GM12878 (cell line): ENCODE measurements around the gene SCAF8. TPM values are rescaled to one million over a fixed set of nuclear protein-coding genes. Genes with fewer than 3 reads are reported as not detected.

Experiments
- ATAC-seq: fragments of 200-7000 bp; cut with Tn5 transposase; 3 replicates; pipeline ENCODE4 v1.9.1; 2020; ENCODE audit warnings: mild to moderate bottlenecking, moderate library complexity
- BruUV-seq: library from RNA; stranded (reverse); fragments of 400-500 nt; replicated peaks from 2 replicates; lab custom pipeline; 2021; lab: Mats Ljungman, UMichigan
- CTCF ChIA-PET: fragments of 300-600 bp; sonication (Branson Sonifier 250); formaldehyde crosslinking; extraction: SDS; loops from one replicate; lab custom pipeline; 2021; ENCODE audit warnings: inconsistent platforms; lab: Yijun Ruan, JAX
- POLR2A ChIA-PET: fragments of 350-600 bp; formaldehyde crosslinking; extraction: SDS; loops from one replicate; lab custom pipeline; 2021; ENCODE audit warnings: inconsistent platforms; lab: Charles Lee
- RAD21 ChIA-PET: fragments of 300-600 bp; sonication (Branson Sonifier 250); formaldehyde crosslinking; loops from one replicate; lab custom pipeline; 2023; ENCODE audit warnings: antibody characterized with exemption; ENCODE audit not compliant: unreplicated experiment; lab: Charles Lee
- SMC1A ChIA-PET: fragments of 300-600 bp; sonication (Branson Sonifier 250); formaldehyde crosslinking; loops from one replicate; lab custom pipeline; 2023; ENCODE audit not compliant: unreplicated experiment, uncharacterized antibody; lab: Charles Lee
- DNase-seq: peaks from one replicate; pipeline ENCODE4 v3.0.0-alpha.2; 2011; ENCODE audit warnings: low read depth, low spot score
- FAIRE-seq: peaks from 3 replicates; lab custom pipeline; 2011; peaks lifted over from hg19 to GRCh38; lab: Jason Lieb, UNC
- H2AFZ ChIP-seq: 2 replicates; pipeline ENCODE4 v1.6.0; 2011; ENCODE audit warnings: low read depth, low read length, control low read depth; ENCODE audit not compliant: control insufficient read depth
- H3K27ac ChIP-seq: 2 replicates; pipeline ENCODE4 v1.5.1; 2011; ENCODE audit warnings: control low read depth; ENCODE audit not compliant: control insufficient read depth, insufficient read depth
- H3K27me3 ChIP-seq, 2 experiments: replicated peaks in 1 of 2; 2 replicates each; pipeline versions ENCODE4 v1.6.0 to v1.6.1; 2011; ENCODE audit warnings: low read length in 1 of 2; ENCODE audit not compliant: control insufficient read depth in 2 of 2, insufficient read depth in 2 of 2
- H3K36me3 ChIP-seq, 2 experiments: 2 replicates each; pipeline ENCODE4 v1.5.1; 2011; ENCODE audit warnings: low read length in 1 of 2; ENCODE audit not compliant: control insufficient read depth in 2 of 2, insufficient read depth in 2 of 2
- H3K4me1 ChIP-seq: 2 replicates; pipeline ENCODE4 v1.6.1; 2011; ENCODE audit warnings: mild to moderate bottlenecking, low read length, moderate library complexity, mixed read lengths; ENCODE audit not compliant: control insufficient read depth, insufficient read depth
- H3K4me2 ChIP-seq: 2 replicates; pipeline ENCODE4 v1.6.0; 2011; ENCODE audit warnings: control low read depth; ENCODE audit not compliant: control insufficient read depth, insufficient read depth
- H3K4me3 ChIP-seq: fragments of 200-600 bp; sonication (generic); 2 replicates; pipeline ENCODE4 v1.5.1; 2016
- H3K79me2 ChIP-seq: 2 replicates; pipeline ENCODE4 v1.6.0; 2011; ENCODE audit warnings: low read length; ENCODE audit not compliant: control insufficient read depth, insufficient read depth
- H3K9ac ChIP-seq: 2 replicates; pipeline ENCODE4 v1.8.0; 2011; ENCODE audit warnings: low read length, control low read depth, mixed read lengths; ENCODE audit not compliant: control insufficient read depth, insufficient read depth
- H3K9me3 ChIP-seq: replicated peaks from 3 replicates; pipeline ENCODE4 v1.5.1; 2011; ENCODE audit warnings: mild to moderate bottlenecking, low read length; ENCODE audit not compliant: control insufficient read depth, insufficient read depth
- H4K20me1 ChIP-seq: 2 replicates; pipeline ENCODE4 v1.6.0; 2011; ENCODE audit not compliant: control insufficient read depth, insufficient read depth
- ASH2L ChIP-seq: fragments of 300-600, 200-600 bp; sonication (generic); IDR thresholded peaks from 2 replicates; pipeline ENCODE4 v1.6.1; 2017; ENCODE audit warnings: low read depth, mild to moderate bottlenecking, borderline replicate concordance
- ATF7 ChIP-seq: fragments of 450-650 bp; IDR thresholded peaks from 2 replicates; pipeline ENCODE4 v1.6.1; 2016; ENCODE audit warnings: low read depth, mild to moderate bottlenecking
- BRCA1 ChIP-seq: IDR thresholded peaks from 2 replicates; pipeline ENCODE4 v1.6.1; 2011; ENCODE audit warnings: low read depth, low read length, improper control_type of control experiment
- CREB1 ChIP-seq: IDR thresholded peaks from 2 replicates; pipeline ENCODE4 v1.6.1; 2012; ENCODE audit warnings: low read depth, mild to moderate bottlenecking, inconsistent platforms
- CREM ChIP-seq: IDR thresholded peaks from 2 replicates; pipeline ENCODE4 v1.6.1; 2014; ENCODE audit warnings: antibody characterized with exemption, low read depth
- ELK1 ChIP-seq: IDR thresholded peaks from 2 replicates; pipeline ENCODE4 v1.6.1; 2012; ENCODE audit warnings: low read depth, low read length, improper control_type of control experiment
- EP300 ChIP-seq, 2 experiments: fragments of 150-350 bp in 1 of 2; IDR thresholded peaks; 2 replicates each; pipeline ENCODE4 v1.6.1; 2011 to 2012; ENCODE audit warnings: low read depth in 2 of 2, low read length in 2 of 2, borderline replicate concordance in 1 of 2, improper control_type of control experiment in 1 of 2, inconsistent platforms in 1 of 2; ENCODE audit not compliant: control insufficient read depth in 1 of 2
- FOXK2 ChIP-seq: fragments of 450-650 bp; IDR thresholded peaks from 2 replicates; pipeline ENCODE4 v1.6.1; 2017; ENCODE audit warnings: mild to moderate bottlenecking, moderate library complexity
- MLLT1 ChIP-seq: fragments of 450-650 bp; IDR thresholded peaks from 2 replicates; pipeline ENCODE4 v1.6.1; 2016; ENCODE audit warnings: mild to moderate bottlenecking
- NRF1 ChIP-seq: conservative IDR thresholded peaks from 2 replicates; pipeline ENCODE4 v1.6.1; 2011; ENCODE audit warnings: mild to moderate bottlenecking, low read depth, low read length, improper control_type of control experiment
- PAX5 ChIP-seq: IDR thresholded peaks from 2 replicates; pipeline ENCODE4 v1.6.1; 2011; ENCODE audit warnings: low read depth, low read length, borderline replicate concordance
- POLR2A ChIP-seq: IDR thresholded peaks from 2 replicates; pipeline ENCODE4 v1.6.1; 2011; ENCODE audit warnings: low read depth, mild to moderate bottlenecking, low read length
- POLR2AphosphoS5 ChIP-seq: IDR thresholded peaks from 2 replicates; pipeline ENCODE4 v1.6.1; 2011; ENCODE audit warnings: mild to moderate bottlenecking, low read length, inconsistent platforms
- SIX5 ChIP-seq: IDR thresholded peaks from 2 replicates; pipeline ENCODE4 v1.6.1; 2011; ENCODE audit warnings: mild to moderate bottlenecking, low read depth, low read length, moderate library complexity; ENCODE audit not compliant: severe bottlenecking
- SREBF2 ChIP-seq: IDR thresholded peaks from 2 replicates; pipeline ENCODE4 v1.6.1; 2012; ENCODE audit warnings: mild to moderate bottlenecking, low read length
- STAT1 ChIP-seq: fragments of 450-650 bp; conservative IDR thresholded peaks from 2 replicates; pipeline ENCODE4 v1.6.1; 2014; ENCODE audit warnings: antibody characterized with exemption, mild to moderate bottlenecking
- STAT3 ChIP-seq: IDR thresholded peaks from 2 replicates; pipeline ENCODE4 v1.6.1; 2011; ENCODE audit warnings: low read depth, low read length, improper control_type of control experiment
- TARDBP ChIP-seq: IDR thresholded peaks from 2 replicates; pipeline ENCODE4 v1.6.1; 2016; ENCODE audit warnings: borderline replicate concordance
- TCF3 ChIP-seq: IDR thresholded peaks from 2 replicates; pipeline ENCODE4 v1.6.1; 2012; ENCODE audit warnings: low read depth, mild to moderate bottlenecking, low read length, borderline replicate concordance; ENCODE audit not compliant: insufficient read depth
- WRNIP1 ChIP-seq: IDR thresholded peaks from 2 replicates; pipeline ENCODE4 v1.6.1; 2011; ENCODE audit warnings: low read depth, low read length, improper control_type of control experiment, borderline replicate concordance
- ZNF622 ChIP-seq: fragments of 450-650 bp; IDR thresholded peaks from 2 replicates; pipeline ENCODE4 v1.6.1; 2017; ENCODE audit warnings: mild to moderate bottlenecking, inconsistent platforms
- WGBS: methylation state at CpG from one replicate; pipeline ENCODE4 v1.1.6; 2016; ENCODE audit warnings: low lambda C conversion rate; ENCODE audit not compliant: insufficient replicate concordance, insufficient coverage; ENCODE audit errors: missing lambda C conversion rate; 5-methylcytosine and 5-hydroxymethylcytosine counted together
- in situ Hi-C: fragments of 300-500 bp; cut with MboI; formaldehyde crosslinking; loops from 9 replicates; pipeline ENCODE4 v1.14.3; 2018; ENCODE audit warnings: mixed read lengths
- intact Hi-C: fragments of 100-400 bp; cut with micrococcal nuclease; formaldehyde crosslinking; loops from one replicate; pipeline ENCODE4 v1.14.2; 2022; ENCODE audit not compliant: unreplicated experiment
- polyA plus RNA-seq, 11 experiments: library from polyadenylated mRNA; depleted of rRNA in 4 of 11; unstranded in 6 of 11; stranded (reverse) in 5 of 11; fragments of >200 nt; fragmentation: Nextera tagmentation in 4 of 11; fragmentation: Illumina TruSeq in 1 of 11; extraction: Ambion mirVana in 4 of 11; extraction: Trizol in 1 of 11; gene quantifications; 1 replicate in 1 of 11; 2 replicates in 10 of 11; pipeline versions ENCODE4 v1.2.1 to v1.2.3, GENCODE V29; 2011 to 2016; ENCODE audit warnings: inconsistent platforms in 2 of 11, missing spikeins in 2 of 11, low read depth in 1 of 11
- total RNA-seq, 4 experiments: library from RNA; depleted of rRNA in 3 of 4; stranded (reverse); fragments of >200 nt in 3 of 4; fragmentation: Illumina TruSeq in 1 of 4; extraction: Trizol in 1 of 4; gene quantifications; 2 replicates each; pipeline versions ENCODE4 v1.2.1 to v1.2.3, GENCODE V29; 2013 to 2021

SCAF8 gene
- total and polyA plus RNA-seq, 10 of the 15 experiments (the other 5 are each of a cell fraction or from before 2014, with no cell fraction given), result 8.1 to 28.8 (median 15.9) TPM

DNA sequence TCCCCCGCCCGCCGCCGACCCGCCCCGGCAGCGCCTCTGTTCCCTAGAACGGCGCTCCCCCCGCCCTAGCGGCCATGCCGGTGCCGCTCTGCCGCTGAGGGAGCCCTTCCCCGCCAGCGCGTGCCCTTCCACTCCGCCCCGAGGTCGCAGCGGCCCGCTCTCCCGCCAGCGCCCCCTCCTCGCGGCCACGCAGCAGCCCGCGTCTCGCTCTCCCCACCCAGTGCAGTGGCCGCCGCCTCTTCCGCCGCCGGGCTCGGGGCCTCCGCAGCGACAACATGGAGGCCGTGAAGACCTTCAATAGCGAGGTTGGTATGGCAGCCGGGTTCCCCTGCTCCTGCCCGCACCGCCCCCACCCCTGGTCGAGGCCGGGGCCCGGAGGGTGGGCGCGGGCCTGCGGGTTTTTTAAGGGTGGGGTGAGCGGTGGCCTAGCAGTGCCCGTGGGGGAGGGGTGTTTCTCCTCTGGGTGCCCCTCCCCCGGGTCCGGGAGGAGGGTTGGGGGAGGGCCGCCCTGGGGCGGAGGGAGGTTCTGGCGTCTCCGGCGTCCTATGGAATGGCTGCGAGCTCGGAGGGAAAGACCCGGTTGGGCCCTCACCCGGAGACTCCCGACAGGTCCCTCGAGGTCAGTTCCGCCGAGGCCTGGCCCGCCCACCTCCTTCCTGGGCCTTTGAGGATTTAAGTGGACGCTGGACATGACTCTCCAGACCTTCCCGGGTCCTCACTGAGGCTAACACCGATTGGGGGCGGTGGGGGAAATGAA lies 588 bp downstream of the SCAF8 start:
- Histone ChIP-seq H2AFZ (peak overlapping the region; percentile 62), H4K20me1 (no peaks in the 10 kb centered on the region; the same call in 1 of the 2 replicates), H3K36me3 (peaks cover 0 to 5% of the 10 kb centered on the region in 2 experiments; a peak in 1 of 4 replicates), H3K4me2 (peak overlapping the region; percentile 46), H3K27ac (peak overlapping the region; percentile 96), H3K4me3 (peak overlapping the region; percentile 88), H3K79me2 (peaks cover 50% of the 10 kb centered on the region), H3K9me3 (no peaks in the 10 kb centered on the region), H3K4me1 (peaks cover 5% of the 10 kb centered on the region; the same call in 1 of the 2 replicates), H3K9ac (peak overlapping the region; percentile 94), H3K27me3 (no peaks in the 10 kb centered on the region)
- ChIA-PET POLR2A (interaction anchor here (1.0 to 1.2 kb wide), 3 partner anchors 9 to 65 kb away, joined by 3 read pairs; no protein-coding TSS in a partner anchor), SMC1A (interaction anchor here (0.9 to 1.0 kb wide), 2 partner anchors 10 to 72 kb away, joined by 4 to 6 read pairs; no protein-coding TSS in a partner anchor), CTCF (interaction anchor here (0.6 to 1.8 kb wide), 8 partner anchors 9 to 437 kb away, joined by 3 to 9 read pairs (median 4); no protein-coding TSS in a partner anchor), RAD21 (interaction anchor here (0.9 to 1.3 kb wide), 9 partner anchors 23 to 438 kb away, joined by 3 to 9 read pairs (median 4); no protein-coding TSS in a partner anchor)
- DNase-seq (peak; percentile 61), ATAC-seq (peak; percentile 91), FAIRE-seq (peak; percentile 66)
- in situ Hi-C loops, result loop anchor here (25.0 kb wide), 1 partner anchor 1747 kb away; the partner anchor contains the start of gene FBXO5
- 2% methylated on average over 49 of the region's 71 CpGs for WGBS
- no TSS peak for BruUV-seq
- intact Hi-C loops, result loop anchor here (1.0 to 10.0 kb wide), 5 partner anchors 38 to 581 kb away; partner anchors contain the start of gene TFB1M
- TF ChIP-seq STAT3, result no peak
- TF ChIP-seq TCF3, result 0 out of 2 replicates have a peak, but pooled peaks have one; percentile 1
- TF ChIP-seq BRCA1, result no peak
- TF ChIP-seq ELK1, result no peak
- no peak for TF ChIP-seq WRNIP1
- TF ChIP-seq PAX5, result no peak
- TF ChIP-seq CREB1, result peak; percentile 68
- no peak for TF ChIP-seq MLLT1
- TF ChIP-seq SIX5, result no peak
- TF ChIP-seq FOXK2, result no peak
- TF ChIP-seq POLR2AphosphoS5, result no peak; the same call in none of the 2 replicates
- no peak for TF ChIP-seq SREBF2
- TF ChIP-seq ASH2L, result no peak; the same call in 1 of the 2 replicates
- no peak for TF ChIP-seq STAT1
- TF ChIP-seq CREM, result peak; percentile 16; the same call in 1 of the 2 replicates
- no peak for TF ChIP-seq EP300 (IDR thresholded peaks at IDR 0.05; ENCODE audit: borderline replicate concordance in 1 of 2, control insufficient read depth in 1 of 2, low read depth in 2 of 2, low read length in 2 of 2)
- no peak for TF ChIP-seq NRF1
- TF ChIP-seq POLR2A, result peak; percentile 81
- 0 out of 2 replicates have a peak, but pooled peaks have one; percentile 16 for TF ChIP-seq ATF7
- no peak for TF ChIP-seq ZNF622
- no peak for TF ChIP-seq TARDBP
